KMS-11 (cell line): ENCODE data around the gene EVC.

Source experiments
- H2AFZ ChIP-seq: fragments of 200-600 bp; sonication (generic); 2 replicates; pipeline ENCODE4 v1.6.1; 2016; ENCODE audit warnings: antibody characterized with exemption, mixed run types, low read depth
- H3K27ac ChIP-seq: fragments of 200-600 bp; sonication (generic); 2 replicates; pipeline ENCODE4 v1.6.1; 2016; ENCODE audit warnings: mild to moderate bottlenecking, mixed run types
- H3K27me3 ChIP-seq: fragments of 200-600 bp; sonication (generic); 2 replicates; pipeline ENCODE4 v1.6.1; 2017; ENCODE audit warnings: mild to moderate bottlenecking, low read depth, mixed run types, moderate library complexity; ENCODE audit not compliant: insufficient read depth
- H3K36me3 ChIP-seq: fragments of 200-600 bp; sonication (generic); 2 replicates; pipeline ENCODE4 v1.6.1; 2017; ENCODE audit warnings: mild to moderate bottlenecking, mixed run types; ENCODE audit not compliant: insufficient read depth
- H3K4me1 ChIP-seq: fragments of 200-600 bp; sonication (generic); 2 replicates; pipeline ENCODE4 v1.6.1; 2016; ENCODE audit warnings: mild to moderate bottlenecking, low read depth, mixed run types; ENCODE audit not compliant: poor library complexity, severe bottlenecking
- H3K4me2 ChIP-seq: fragments of 200-600 bp; sonication (generic); 2 replicates; pipeline ENCODE4 v1.7.0; 2016; ENCODE audit warnings: mild to moderate bottlenecking, mixed run types
- H3K4me3 ChIP-seq: fragments of 200-600 bp; sonication (generic); IDR thresholded peaks from 2 replicates; pipeline ENCODE4 v1.6.1; 2017; ENCODE audit warnings: low read depth, low read length, mixed read lengths; ENCODE audit not compliant: insufficient read depth
- H3K79me2 ChIP-seq: fragments of 200-600 bp; sonication (generic); 2 replicates; pipeline ENCODE4 v1.6.1; 2016; ENCODE audit warnings: low read depth, mixed run types; ENCODE audit not compliant: insufficient read depth
- H3K9ac ChIP-seq: fragments of 200-600 bp; sonication (generic); 2 replicates; pipeline ENCODE4 v1.6.1; 2016; ENCODE audit warnings: mild to moderate bottlenecking, mixed run types
- H4K20me1 ChIP-seq: fragments of 200-600 bp; sonication (generic); 2 replicates; pipeline ENCODE4 v1.6.1; 2016; ENCODE audit warnings: mild to moderate bottlenecking, mixed run types; ENCODE audit not compliant: insufficient read depth
- CTCF ChIP-seq: fragments of 200-600 bp; sonication (generic); conservative IDR thresholded peaks from 2 replicates; pipeline ENCODE4 v1.6.1; 2017; ENCODE audit warnings: low read depth, mild to moderate bottlenecking, antibody characterized with exemption, low read length, moderate library complexity, mixed read lengths

EVC gene

GRCh38 chr4:5666741-5667140 lies 44.3 kb upstream of the EVC start:
- TF ChIP-seq CTCF = no peak
- H3K9ac ChIP-seq = no peak overlapping the region
- H3K4me2 ChIP-seq = no peak overlapping the region

GRCh38 chr4:5676763-5677162 lies 34.2 kb upstream of the EVC start:
- TF ChIP-seq CTCF = no peak
- H3K4me3 ChIP-seq = no peak overlapping the region
- H3K27me3 ChIP-seq = no peaks in the 10 kb centered on the region
- H2AFZ ChIP-seq = no peak overlapping the region
- H3K27ac ChIP-seq = no peak overlapping the region
- no peaks in the 10 kb centered on the region for H3K79me2 ChIP-seq
- H4K20me1 ChIP-seq = no peaks in the 10 kb centered on the region
- no peaks in the 10 kb centered on the region for H3K4me1 ChIP-seq
- H3K36me3 ChIP-seq = no peaks in the 10 kb centered on the region
- H3K9ac ChIP-seq = no peak overlapping the region
- no peak overlapping the region for H3K4me2 ChIP-seq

More at GRCh38 chr4:5666741-5667140, 44.3 kb upstream of the EVC start:
- Histone ChIP-seq H4K20me1 (no peaks in the 10 kb centered on the region), H3K4me1 (no peaks in the 10 kb centered on the region), H3K79me2 (no peaks in the 10 kb centered on the region), H3K4me3 (no peak overlapping the region), H3K36me3 (no peaks in the 10 kb centered on the region), H2AFZ (no peak overlapping the region), H3K27ac (no peak overlapping the region), H3K27me3 (no peaks in the 10 kb centered on the region)

GRCh38 chr4:5678977-5679376 lies 32.0 kb upstream of the EVC start:
- no peak for TF ChIP-seq CTCF
- H3K79me2 ChIP-seq = no peaks in the 10 kb centered on the region
- no peak overlapping the region for H3K4me2 ChIP-seq

GRCh38 chr4:5683566-5683965 lies 27.4 kb upstream of the EVC start:
- Histone ChIP-seq H3K4me1 (peaks cover 5% of the 10 kb centered on the region), H3K4me3 (no peak overlapping the region), H3K9ac (no peak overlapping the region), H3K27ac (no peak overlapping the region), H3K36me3 (no peaks in the 10 kb centered on the region), H3K27me3 (no peaks in the 10 kb centered on the region), H3K4me2 (no peak overlapping the region), H4K20me1 (no peaks in the 10 kb centered on the region), H2AFZ (no peak overlapping the region), H3K79me2 (no peaks in the 10 kb centered on the region)
- TF ChIP-seq CTCF = no peak

More at GRCh38 chr4:5678977-5679376, 32.0 kb upstream of the EVC start:
- Histone ChIP-seq H4K20me1 (no peaks in the 10 kb centered on the region), H3K27ac (no peak overlapping the region), H3K4me1 (no peaks in the 10 kb centered on the region), H3K27me3 (no peaks in the 10 kb centered on the region), H2AFZ (no peak overlapping the region), H3K36me3 (no peaks in the 10 kb centered on the region), H3K4me3 (no peak overlapping the region), H3K9ac (no peak overlapping the region)
